IMR-90 (cell line): ENCODE results near the gene TSTD2. TPM values are rescaled to one million over a fixed set of nuclear protein-coding genes. Genes with fewer than 3 reads are reported as not detected.

Source experiments
- ATAC-seq: fragments of 200-7000 bp; cut with Tn5 transposase; 2 replicates; pipeline ENCODE4 v1.9.1; 2020; ENCODE audit warnings: low read depth, mild to moderate bottlenecking, moderate library complexity
- BruUV-seq: library from RNA; stranded (reverse); fragments of 400-500 nt; replicated peaks from 2 replicates; lab custom pipeline; 2021; lab: Mats Ljungman, UMichigan
- CTCF ChIA-PET: fragments of 300-600 bp; formaldehyde crosslinking; extraction: SDS; loops from one replicate; lab custom pipeline; 2021; ENCODE audit warnings: antibody characterized with exemption; lab: Yijun Ruan, JAX
- POLR2A ChIA-PET: fragments of 300-600 bp; sonication (Branson Sonifier 250); formaldehyde crosslinking; loops from one replicate; lab custom pipeline; 2022; ENCODE audit warnings: antibody characterized with exemption; ENCODE audit not compliant: unreplicated experiment; lab: Charles Lee
- DNase-seq: peaks from one replicate; pipeline ENCODE4 v3.0.0; 2013
- H2AFZ ChIP-seq: replicated peaks from 2 replicates; pipeline ENCODE3; 2013; ENCODE audit warnings: low read length, mild to moderate bottlenecking; ENCODE audit not compliant: poor library complexity
- H2AK5ac ChIP-seq: 2 replicates; pipeline ENCODE4 v1.6.1; 2013; ENCODE audit warnings: low read depth, low read length, inconsistent platforms
- H2AK9ac ChIP-seq: replicated peaks from 2 replicates; pipeline ENCODE3; 2013; ENCODE audit warnings: mild to moderate bottlenecking, low read depth, low read length, moderate library complexity; ENCODE audit not compliant: poor library complexity
- H2BK120ac ChIP-seq: 2 replicates; pipeline ENCODE4 v1.6.1; 2013; ENCODE audit warnings: low read depth, low read length, inconsistent platforms
- H2BK15ac ChIP-seq: 3 replicates; pipeline ENCODE4 v1.6.1; 2013; ENCODE audit warnings: low read depth, low read length, inconsistent platforms
- H2BK20ac ChIP-seq: 2 replicates; pipeline ENCODE4 v1.6.1; 2013; ENCODE audit warnings: low read depth, mild to moderate bottlenecking, inconsistent platforms, low read length, moderate library complexity
- H2BK5ac ChIP-seq: 2 replicates; pipeline ENCODE4 v1.6.1; 2013; ENCODE audit warnings: mild to moderate bottlenecking, low read depth, low read length, inconsistent platforms; ENCODE audit not compliant: poor library complexity, severe bottlenecking
- H3K14ac ChIP-seq: replicated peaks from 2 replicates; pipeline ENCODE4 v1.6.1; 2013; ENCODE audit warnings: low read depth, low read length, inconsistent platforms
- H3K18ac ChIP-seq: 2 replicates; pipeline ENCODE4 v1.6.1; 2013; ENCODE audit warnings: low read depth, low read length, control low read depth
- H3K23ac ChIP-seq: 2 replicates; pipeline ENCODE4 v1.6.1; 2013; ENCODE audit warnings: low read depth, low read length, inconsistent platforms
- H3K27ac ChIP-seq: 2 replicates; pipeline ENCODE4 v1.5.1; 2013; ENCODE audit warnings: mild to moderate bottlenecking, control low read depth, low read length; ENCODE audit not compliant: insufficient read depth
- H3K27me3 ChIP-seq: 2 replicates; pipeline ENCODE4 v1.6.1; 2013; ENCODE audit warnings: low read length; ENCODE audit not compliant: control insufficient read depth, insufficient read depth
- H3K36me3 ChIP-seq: 2 replicates; pipeline ENCODE4 v1.6.1; 2013; ENCODE audit warnings: low read length, mixed read lengths; ENCODE audit not compliant: control insufficient read depth, insufficient read depth
- H3K4ac ChIP-seq: 2 replicates; pipeline ENCODE4 v1.6.1; 2013; ENCODE audit warnings: low read depth, low read length, inconsistent platforms
- H3K4me1 ChIP-seq: 2 replicates; pipeline ENCODE4 v1.6.1; 2013; ENCODE audit warnings: low read length, mixed read lengths; ENCODE audit not compliant: control insufficient read depth, insufficient read depth
- H3K4me2 ChIP-seq: 2 replicates; pipeline ENCODE4 v1.6.1; 2013; ENCODE audit warnings: low read depth, mild to moderate bottlenecking, control low read depth, low read length, moderate library complexity
- H3K4me3 ChIP-seq: 2 replicates; pipeline ENCODE4 v1.5.1; 2013; ENCODE audit warnings: low read depth, mild to moderate bottlenecking, control low read depth, low read length, moderate library complexity; ENCODE audit not compliant: insufficient read depth
- H3K56ac ChIP-seq: 2 replicates; pipeline ENCODE4 v1.6.1; 2013; ENCODE audit warnings: low read length, inconsistent platforms; ENCODE audit not compliant: insufficient read depth; ENCODE audit errors: extremely low read depth
- H3K79me1 ChIP-seq, 2 experiments: 2 replicates each; pipeline ENCODE4 v1.6.1; 2013; ENCODE audit warnings: low read length in 2 of 2, inconsistent platforms in 1 of 2, low read depth in 1 of 2
- H3K9ac ChIP-seq: 2 replicates; pipeline ENCODE4 v1.6.1; 2013; ENCODE audit warnings: low read depth, low read length, control low read depth
- H3K9me1 ChIP-seq: 2 replicates; pipeline ENCODE4 v1.6.1; 2013; ENCODE audit warnings: low read length, inconsistent platforms; ENCODE audit not compliant: insufficient read depth
- H3K9me3 ChIP-seq: 2 replicates; pipeline ENCODE4 v1.6.1; 2013; ENCODE audit warnings: low read length; ENCODE audit not compliant: control insufficient read depth, insufficient read depth
- H4K20me1 ChIP-seq: 2 replicates; pipeline ENCODE4 v1.6.1; 2013; ENCODE audit warnings: low read length, inconsistent platforms; ENCODE audit not compliant: insufficient read depth
- H4K5ac ChIP-seq: 2 replicates; pipeline ENCODE4 v1.6.1; 2013; ENCODE audit warnings: mild to moderate bottlenecking, low read depth, low read length, control low read depth
- H4K8ac ChIP-seq, 2 experiments: 2 replicates each; pipeline ENCODE4 v1.6.1; 2013; ENCODE audit warnings: low read depth in 2 of 2, low read length in 2 of 2, control low read depth in 1 of 2, inconsistent platforms in 1 of 2
- H4K91ac ChIP-seq: 2 replicates; pipeline ENCODE4 v1.6.1; 2013; ENCODE audit warnings: low read depth, low read length, inconsistent platforms; ENCODE audit not compliant: insufficient read depth
- BHLHE40 ChIP-seq: fragments of 150-350 bp; IDR thresholded peaks from 2 replicates; pipeline ENCODE4 v1.6.1; 2016; ENCODE audit warnings: mild to moderate bottlenecking, low read depth, low read length
- CEBPB ChIP-seq: IDR thresholded peaks from 2 replicates; pipeline ENCODE4 v1.6.1; 2012; ENCODE audit warnings: low read depth, low read length, improper control_type of control experiment
- CHD1 ChIP-seq: IDR thresholded peaks from 2 replicates; pipeline ENCODE4 v1.6.1; 2012; ENCODE audit warnings: low read depth, low read length, improper control_type of control experiment
- FOS ChIP-seq: fragments of 150-350 bp; IDR thresholded peaks from 2 replicates; pipeline ENCODE4 v1.6.1; 2016; ENCODE audit warnings: low read depth, low read length
- MAFK ChIP-seq: IDR thresholded peaks from 2 replicates; pipeline ENCODE4 v1.6.1; 2012; ENCODE audit warnings: low read depth, low read length, improper control_type of control experiment
- MAZ ChIP-seq: IDR thresholded peaks from 2 replicates; pipeline ENCODE4 v1.6.1; 2012; ENCODE audit warnings: low read depth, mild to moderate bottlenecking, low read length, improper control_type of control experiment, moderate library complexity, borderline replicate concordance
- MXI1 ChIP-seq: IDR thresholded peaks from 2 replicates; pipeline ENCODE4 v1.6.1; 2012; ENCODE audit warnings: low read depth, mild to moderate bottlenecking, low read length, moderate library complexity, borderline replicate concordance
- NFE2L2 ChIP-seq: fragments of 150-350 bp; IDR thresholded peaks from 2 replicates; pipeline ENCODE4 v1.6.1; 2016; ENCODE audit warnings: low read depth, mild to moderate bottlenecking, low read length
- RAD21 ChIP-seq: IDR thresholded peaks from 2 replicates; pipeline ENCODE4 v1.6.1; 2012; ENCODE audit warnings: low read length, improper control_type of control experiment
- RFX5 ChIP-seq: IDR thresholded peaks from 2 replicates; pipeline ENCODE4 v1.8.0; 2012; ENCODE audit warnings: low read depth, mild to moderate bottlenecking, low read length, moderate library complexity
- SMC3 ChIP-seq: fragments of 150-350 bp; IDR thresholded peaks from 2 replicates; pipeline ENCODE4 v1.6.1; 2016; ENCODE audit warnings: low read depth, mild to moderate bottlenecking, antibody characterized with exemption, low read length, moderate library complexity
- WGBS, 2 experiments: methylation state at CpG; one replicate each; pipeline versions ENCODE4 v1.1.5 to v1.1.7; 2013; ENCODE audit warnings: missing lambda C conversion rate in 2 of 2; ENCODE audit not compliant: insufficient read length in 1 of 2; ENCODE audit errors: extremely low coverage in 2 of 2; 5-methylcytosine and 5-hydroxymethylcytosine counted together
- dilution Hi-C: fragments of 300-500 bp; cut with HindIII; formaldehyde crosslinking; loops from one replicate; pipeline ENCODE4 v1.14.3; 2018; ENCODE audit warnings: low sequenced_read_pairs; ENCODE audit not compliant: unreplicated experiment
- in situ Hi-C: fragments of 300-500 bp; cut with MboI; formaldehyde crosslinking; loops from 3 replicates; pipeline ENCODE4 v1.14.3; 2019; ENCODE audit warnings: low sequenced_read_pairs, inconsistent platforms, mixed read lengths
- intact Hi-C: fragments of 100-400 bp; cut with micrococcal nuclease; formaldehyde crosslinking; loops from 2 replicates; pipeline ENCODE4 v1.10.0; 2022
- polyA plus RNA-seq, 3 experiments: library from polyadenylated mRNA; depleted of rRNA; stranded (reverse); fragments of >200 nt; gene quantifications; 2 replicates each; pipeline ENCODE4 v1.2.3, GENCODE V29; 2012; ENCODE audit warnings: low replicate concordance in 1 of 3
- total RNA-seq: library from RNA; depleted of rRNA; stranded (reverse); fragments of >200 nt; gene quantifications from 2 replicates; pipeline ENCODE4 v1.2.3, GENCODE V29; 2012
- TF ChIP-seq, protein P1 (sequence below): fragments of 150-350 bp; IDR thresholded peaks from 2 replicates; pipeline ENCODE4 v1.6.1; 2017; ENCODE audit warnings: mild to moderate bottlenecking, antibody characterized with exemption, low read length, low read depth

The TSTD2 gene
- total and polyA plus RNA-seq, 2 of the 4 experiments (the other 2 are of a cell fraction), result 11.2 to 16.3 TPM

DNA sequence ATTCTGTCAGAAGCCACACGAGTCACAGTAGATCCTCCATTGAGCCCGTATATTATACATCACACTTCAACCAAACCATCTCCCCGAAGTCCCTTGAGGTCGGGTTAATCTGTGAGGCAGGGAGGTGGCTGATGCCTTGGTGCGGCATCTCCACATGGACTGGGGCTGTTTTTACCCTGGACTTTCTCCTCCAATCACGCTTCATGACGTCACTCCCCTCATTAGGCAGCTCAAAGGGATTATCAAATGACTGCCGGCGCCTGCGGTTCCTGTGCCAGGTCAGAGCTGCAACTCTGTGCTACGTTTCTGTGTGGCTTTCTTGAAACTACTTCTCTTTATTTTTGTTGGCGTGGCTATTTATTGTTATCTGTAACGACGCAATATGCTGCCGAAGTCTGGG, 78.0 kb downstream of the TSTD2 start:
- CTCF ChIA-PET, result no interaction called here
- no peak overlapping the region for H2AFZ ChIP-seq
- no peak for ATAC-seq

More for the DNA sequence above, 78.0 kb downstream of the TSTD2 start:
- H2BK20ac ChIP-seq, result no peak overlapping the region
- BruUV-seq, result no TSS peak
- no peaks in the 10 kb centered on the region for H3K9me1 ChIP-seq
- no peak overlapping the region for H4K8ac ChIP-seq
- POLR2A ChIA-PET, result no interaction called here
- TF ChIP-seq CEBPB (no peak), MXI1 (no peak), CHD1 (no peak), RFX5 (no peak), SMC3 (no peak), FOS (no peak), RAD21 (no peak), MAFK (no peak), NFE2L2 (no peak), MAZ (no peak), BHLHE40 (no peak)
- TF ChIP-seq, protein P1, sequence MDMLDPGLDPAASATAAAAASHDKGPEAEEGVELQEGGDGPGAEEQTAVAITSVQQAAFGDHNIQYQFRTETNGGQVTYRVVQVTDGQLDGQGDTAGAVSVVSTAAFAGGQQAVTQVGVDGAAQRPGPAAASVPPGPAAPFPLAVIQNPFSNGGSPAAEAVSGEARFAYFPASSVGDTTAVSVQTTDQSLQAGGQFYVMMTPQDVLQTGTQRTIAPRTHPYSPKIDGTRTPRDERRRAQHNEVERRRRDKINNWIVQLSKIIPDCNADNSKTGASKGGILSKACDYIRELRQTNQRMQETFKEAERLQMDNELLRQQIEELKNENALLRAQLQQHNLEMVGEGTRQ, result no peak
- H3K27ac ChIP-seq, result no peak overlapping the region
- no peak overlapping the region for H3K9ac ChIP-seq
- H2BK120ac ChIP-seq, result no peak overlapping the region
- no peak overlapping the region for H2AK9ac ChIP-seq
- no peaks in the 10 kb centered on the region for H3K79me1 ChIP-seq
- 48% methylated on average over 4 of the region's 15 CpGs; no CpG with 5 or more reads in 1 of the 2 experiments for WGBS, 2 experiments
- no peak overlapping the region for H2AK5ac ChIP-seq
- H4K5ac ChIP-seq, result no peak overlapping the region
- dilution Hi-C loops (no loop called here), in situ Hi-C loops (no loop called here), intact Hi-C loops (no loop called here)
- H3K4me1 ChIP-seq, result no peaks in the 10 kb centered on the region
- DNase-seq, result peak; percentile 13
- H3K9me3 ChIP-seq, result no peaks in the 10 kb centered on the region
- no peak overlapping the region for H3K4me3 ChIP-seq
- H3K56ac ChIP-seq, result no peak overlapping the region
- no peaks in the 10 kb centered on the region; the same call in 1 of the 2 replicates for H3K27me3 ChIP-seq
- H3K4me2 ChIP-seq, result no peak overlapping the region
- no peak overlapping the region for H2BK5ac ChIP-seq
- H3K36me3 ChIP-seq, result no peaks in the 10 kb centered on the region
- H3K23ac ChIP-seq, result no peak overlapping the region
- H3K14ac ChIP-seq, result no peak overlapping the region
- no peak overlapping the region for H2BK15ac ChIP-seq
- no peak overlapping the region for H4K91ac ChIP-seq
- H3K18ac ChIP-seq, result no peak overlapping the region
- no peaks in the 10 kb centered on the region for H4K20me1 ChIP-seq
- no peak overlapping the region for H3K4ac ChIP-seq
